Measurements from ENCODE around the gene TBCK.

TBCK gene

GRCh38 chr4:106032851-106033286 lies 283.1 kb downstream of the TBCK start:
- no peak for TF ChIP-seq ZFX (IDR thresholded peaks at IDR 0.05)
- TF ChIP-seq, protein P1, sequence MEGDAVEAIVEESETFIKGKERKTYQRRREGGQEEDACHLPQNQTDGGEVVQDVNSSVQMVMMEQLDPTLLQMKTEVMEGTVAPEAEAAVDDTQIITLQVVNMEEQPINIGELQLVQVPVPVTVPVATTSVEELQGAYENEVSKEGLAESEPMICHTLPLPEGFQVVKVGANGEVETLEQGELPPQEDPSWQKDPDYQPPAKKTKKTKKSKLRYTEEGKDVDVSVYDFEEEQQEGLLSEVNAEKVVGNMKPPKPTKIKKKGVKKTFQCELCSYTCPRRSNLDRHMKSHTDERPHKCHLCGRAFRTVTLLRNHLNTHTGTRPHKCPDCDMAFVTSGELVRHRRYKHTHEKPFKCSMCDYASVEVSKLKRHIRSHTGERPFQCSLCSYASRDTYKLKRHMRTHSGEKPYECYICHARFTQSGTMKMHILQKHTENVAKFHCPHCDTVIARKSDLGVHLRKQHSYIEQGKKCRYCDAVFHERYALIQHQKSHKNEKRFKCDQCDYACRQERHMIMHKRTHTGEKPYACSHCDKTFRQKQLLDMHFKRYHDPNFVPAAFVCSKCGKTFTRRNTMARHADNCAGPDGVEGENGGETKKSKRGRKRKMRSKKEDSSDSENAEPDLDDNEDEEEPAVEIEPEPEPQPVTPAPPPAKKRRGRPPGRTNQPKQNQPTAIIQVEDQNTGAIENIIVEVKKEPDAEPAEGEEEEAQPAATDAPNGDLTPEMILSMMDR (conservative IDR thresholded peaks at IDR 0.05) = no peak
- no peak overlapping the region for H3K27ac ChIP-seq

GRCh38 chr4:106022454-106022853 lies 293.6 kb downstream of the TBCK start:
- no peak for TF ChIP-seq ZFX (IDR thresholded peaks at IDR 0.05)
- TF ChIP-seq, protein P1 (conservative IDR thresholded peaks at IDR 0.05) = no peak
- H3K27ac ChIP-seq = no peak overlapping the region

- TF ChIP-seq, protein P1 (conservative IDR thresholded peaks at IDR 0.05) = no peak
- TF ChIP-seq ZFX (IDR thresholded peaks at IDR 0.05) = no peak
- H3K27ac ChIP-seq = no peak overlapping the region
Measured at GRCh38 chr4:106021737-106022410, 294.1 kb downstream of the TBCK start.

GRCh38 chr4:106019771-106020170 lies 296.2 kb downstream of the TBCK start:
- TF ChIP-seq, protein P1 (conservative IDR thresholded peaks at IDR 0.05) = no peak
- TF ChIP-seq ZFX (IDR thresholded peaks at IDR 0.05) = no peak
- no peak overlapping the region for H3K27ac ChIP-seq

- TF ChIP-seq, protein P1 (conservative IDR thresholded peaks at IDR 0.05) = no peak
- no peak for TF ChIP-seq ZFX (IDR thresholded peaks at IDR 0.05)
- H3K27ac ChIP-seq = no peak overlapping the region
Measured at GRCh38 chr4:106017975-106018374, 298.0 kb downstream of the TBCK start.

DNA sequence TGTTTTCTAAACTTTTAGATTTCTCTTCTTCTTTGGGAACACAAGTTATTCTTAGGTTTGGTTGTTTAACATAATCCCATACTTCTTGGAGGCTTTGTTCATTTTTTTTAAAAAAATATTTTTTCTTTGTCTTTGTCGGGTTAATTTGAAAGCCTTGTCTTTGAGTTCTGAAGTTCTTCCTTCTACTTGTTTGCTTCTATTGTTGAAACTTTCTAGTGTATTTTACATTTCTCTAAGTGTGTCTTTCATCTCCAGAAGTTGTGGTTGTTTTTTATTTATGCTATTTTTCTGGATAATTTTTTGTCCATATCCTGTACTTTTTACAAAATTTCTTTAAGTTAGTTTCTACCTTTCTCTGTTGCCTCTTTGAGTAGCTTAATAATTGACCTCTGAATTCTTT lies 304.6 kb downstream of the TBCK start:
- no peak for TF ChIP-seq ZFX (IDR thresholded peaks at IDR 0.05)
- TF ChIP-seq, protein P1 (conservative IDR thresholded peaks at IDR 0.05) = no peak

GRCh38 chr4:106010761-106011160 lies 305.2 kb downstream of the TBCK start:
- TF ChIP-seq, protein P1 (conservative IDR thresholded peaks at IDR 0.05) = no peak
- TF ChIP-seq ZFX (IDR thresholded peaks at IDR 0.05) = no peak
- H3K27ac ChIP-seq = no peak overlapping the region

More for the DNA sequence above, 304.6 kb downstream of the TBCK start:
- no peak overlapping the region for H3K27ac ChIP-seq
